SK-N-SH (cell line): ENCODE results near the gene DPH6. TPM values are rescaled to one million over a fixed set of nuclear protein-coding genes. Genes with fewer than 3 reads are reported as not detected.

Experiments used
- CTCF ChIA-PET: fragments of 300-600, 350-600 bp; formaldehyde crosslinking; extraction: SDS; loops from one replicate; lab custom pipeline; 2021; lab: Yijun Ruan, JAX
- POLR2A ChIA-PET: fragments of 350-600 bp; sonication (Branson Sonifier 250); formaldehyde crosslinking; extraction: SDS; loops from one replicate; lab custom pipeline; 2020; ENCODE audit warnings: antibody characterized with exemption, inconsistent platforms; lab: Yijun Ruan, JAX
- DNase-seq: peaks from one replicate; pipeline ENCODE4 v3.0.0; 2012
- H2AFZ ChIP-seq: fragments of 200-600 bp; sonication (generic); 2 replicates; pipeline ENCODE4 v1.8.1; 2016; ENCODE audit warnings: antibody characterized with exemption, mild to moderate bottlenecking, low read depth
- H3F3A ChIP-seq: fragments of 200-600 bp; sonication (generic); replicated peaks from 2 replicates; pipeline ENCODE3; 2016; ENCODE audit warnings: antibody characterized with exemption, mild to moderate bottlenecking; ENCODE audit not compliant: insufficient read depth
- H3K27ac ChIP-seq, 2 experiments: fragments of 200-500 bp in 1 of 2; fragments of 200-600 bp in 1 of 2; sonication (Bioruptor generic) in 1 of 2; sonication (generic), shearing (Covaris generic) in 1 of 2; 2 replicates each; pipeline versions ENCODE4 v1.5.1 to v1.6.1; 2014 to 2016; ENCODE audit warnings: low read depth in 2 of 2, inconsistent platforms in 1 of 2, low read length in 1 of 2, mild to moderate bottlenecking in 1 of 2, mixed read lengths in 1 of 2
- H3K27me3 ChIP-seq: fragments of 200-600 bp; sonication (generic), shearing (Covaris generic); 2 replicates; pipeline ENCODE4 v1.6.1; 2016; ENCODE audit warnings: mixed run types; ENCODE audit not compliant: insufficient read depth
- H3K36me3 ChIP-seq, 2 experiments: fragments of 200-500 bp in 1 of 2; fragments of 200-600 bp in 1 of 2; sonication (Bioruptor generic) in 1 of 2; sonication (generic) in 1 of 2; replicated peaks in 1 of 2; 2 replicates each; pipeline versions ENCODE3 to v1.5.1; 2014 to 2016; ENCODE audit warnings: low read length in 1 of 2, mild to moderate bottlenecking in 1 of 2; ENCODE audit not compliant: insufficient read depth in 2 of 2, control insufficient read depth in 1 of 2
- H3K4me1 ChIP-seq, 2 experiments: fragments of 200-500 bp in 1 of 2; fragments of 200-600 bp in 1 of 2; sonication (Bioruptor generic) in 1 of 2; sonication (generic), shearing (Covaris generic) in 1 of 2; 2 replicates each; pipeline versions ENCODE4 v1.5.1 to v1.6.1; 2014 to 2016; ENCODE audit warnings: low read depth in 1 of 2, low read length in 1 of 2, mixed run types in 1 of 2; ENCODE audit not compliant: insufficient read depth in 2 of 2, control insufficient read depth in 1 of 2
- H3K4me2 ChIP-seq: fragments of 200-600 bp; sonication (generic), shearing (Covaris generic); 2 replicates; pipeline ENCODE4 v1.6.1; 2017; ENCODE audit warnings: mixed run types
- H3K4me3 ChIP-seq, 2 experiments: fragments of 200-500 bp in 1 of 2; fragments of 200-600 bp in 1 of 2; sonication (Bioruptor generic) in 1 of 2; sonication (generic), shearing (Covaris generic) in 1 of 2; 2 replicates each; pipeline versions ENCODE4 v1.5.1 to v1.8.1; 2014 to 2016; ENCODE audit warnings: low read depth in 2 of 2, inconsistent platforms in 1 of 2, low read length in 1 of 2, mild to moderate bottlenecking in 1 of 2, mixed read lengths in 1 of 2, moderate library complexity in 1 of 2
- H3K79me2 ChIP-seq: fragments of 200-600 bp; sonication (generic); 2 replicates; pipeline ENCODE4 v1.8.1; 2017; ENCODE audit warnings: mild to moderate bottlenecking; ENCODE audit not compliant: insufficient read depth
- H3K9ac ChIP-seq: fragments of 200-600 bp; sonication (generic); 2 replicates; pipeline ENCODE4 v1.6.1; 2017; ENCODE audit warnings: mixed run types
- H3K9me2 ChIP-seq: fragments of 200-600 bp; sonication (generic); 2 replicates; pipeline ENCODE4 v1.6.1; 2017; ENCODE audit warnings: mixed run types
- H3K9me3 ChIP-seq: fragments of 200-600 bp; sonication (generic); 2 replicates; pipeline ENCODE4 v1.6.1; 2017; ENCODE audit warnings: mixed run types, mild to moderate bottlenecking, moderate library complexity
- H4K20me1 ChIP-seq: fragments of 200-600 bp; sonication (generic); 2 replicates; pipeline ENCODE4 v1.6.1; 2017; ENCODE audit warnings: mild to moderate bottlenecking, mixed run types; ENCODE audit not compliant: insufficient read depth
- EP300 ChIP-seq, 2 experiments: IDR thresholded peaks; 2 replicates each; pipeline versions ENCODE4 v1.4.0 to v1.6.1; 2012; ENCODE audit warnings: borderline replicate concordance in 1 of 2, low read depth in 1 of 2, low read length in 1 of 2
- FOSL2 ChIP-seq: IDR thresholded peaks from 2 replicates; pipeline ENCODE4 v1.4.0; 2012; ENCODE audit warnings: low read depth, mild to moderate bottlenecking, moderate library complexity, borderline replicate concordance
- GABPA ChIP-seq: IDR thresholded peaks from 2 replicates; pipeline ENCODE4 v1.4.0; 2012; ENCODE audit warnings: low read depth, mild to moderate bottlenecking
- GATA2 ChIP-seq: sonication (generic); formaldehyde crosslinking; IDR thresholded peaks from 2 replicates; pipeline ENCODE4 v1.5.0; 2020; ENCODE audit warnings: mild to moderate bottlenecking, missing genetic modification reagents
- JUND ChIP-seq: IDR thresholded peaks from 2 replicates; pipeline ENCODE4 v1.4.0; 2012
- MEF2A ChIP-seq: IDR thresholded peaks from 2 replicates; pipeline ENCODE4 v1.4.0; 2012; ENCODE audit warnings: low read depth, borderline replicate concordance
- MXI1 ChIP-seq: IDR thresholded peaks from 2 replicates; pipeline ENCODE4 v1.6.1; 2012; ENCODE audit warnings: mild to moderate bottlenecking, low read depth, low read length, improper control_type of control experiment
- NFIC ChIP-seq: IDR thresholded peaks from 2 replicates; pipeline ENCODE4 v1.4.0; 2012; ENCODE audit warnings: borderline replicate concordance
- NRF1 ChIP-seq: IDR thresholded peaks from 2 replicates; pipeline ENCODE4 v1.6.1; 2012; ENCODE audit warnings: low read depth, mild to moderate bottlenecking, low read length
- POLR2AphosphoS5 ChIP-seq: IDR thresholded peaks from 2 replicates; pipeline ENCODE4 v1.6.1; 2012; ENCODE audit warnings: low read depth, low read length
- RCOR1 ChIP-seq: fragments of 150-350 bp; IDR thresholded peaks from 2 replicates; pipeline ENCODE4 v1.6.1; 2017; ENCODE audit warnings: antibody characterized with exemption, low read length
- RFX5 ChIP-seq: IDR thresholded peaks from 2 replicates; pipeline ENCODE4 v1.6.1; 2012; ENCODE audit warnings: mild to moderate bottlenecking, improper control_type of control experiment, low read length
- RXRA ChIP-seq: IDR thresholded peaks from 2 replicates; pipeline ENCODE4 v1.4.0; 2012; ENCODE audit warnings: low read depth, mild to moderate bottlenecking, borderline replicate concordance
- SIN3A ChIP-seq: IDR thresholded peaks from 2 replicates; pipeline ENCODE4 v1.6.1; 2012; ENCODE audit warnings: low read depth, mild to moderate bottlenecking, low read length, moderate library complexity, borderline replicate concordance
- TCF12 ChIP-seq: IDR thresholded peaks from 2 replicates; pipeline ENCODE4 v1.4.0; 2012
- TEAD4 ChIP-seq: IDR thresholded peaks from 2 replicates; pipeline ENCODE4 v1.4.0; 2012; ENCODE audit warnings: mild to moderate bottlenecking, borderline replicate concordance; ENCODE audit not compliant: insufficient read depth
- YY1 ChIP-seq: IDR thresholded peaks from 2 replicates; pipeline ENCODE4 v1.4.0; 2012; ENCODE audit warnings: low read depth, mild to moderate bottlenecking
- WGBS: methylation state at CpG from one replicate; pipeline ENCODE4 v1.1.6; 2017; ENCODE audit warnings: low lambda C conversion rate; 5-methylcytosine and 5-hydroxymethylcytosine counted together
- polyA plus RNA-seq, 3 experiments: library from polyadenylated mRNA; depleted of rRNA; stranded (reverse); fragments of >200 nt; gene quantifications; 2 replicates each; pipeline ENCODE4 v1.2.3, GENCODE V29; 2012
- TF ChIP-seq, protein P1 (sequence below): IDR thresholded peaks from 2 replicates; pipeline ENCODE4; 2012
- TF ChIP-seq, protein P2 (sequence below): IDR thresholded peaks from 2 replicates; pipeline ENCODE4 v1.6.1; 2012; ENCODE audit warnings: mild to moderate bottlenecking, low read depth, low read length, moderate library complexity
- TF ChIP-seq, protein P3 (sequence below): IDR thresholded peaks from 2 replicates; pipeline ENCODE4 v1.4.0; 2012; ENCODE audit warnings: low read depth
- TF ChIP-seq, protein P4 (sequence below): fragments of 150-350 bp; IDR thresholded peaks from 2 replicates; pipeline ENCODE4 v1.6.1; 2017; ENCODE audit warnings: antibody characterized with exemption, low read length, low read depth, borderline replicate concordance
- TF ChIP-seq, protein P5 (sequence below): IDR thresholded peaks from 2 replicates; pipeline ENCODE4 v1.4.0; 2012; ENCODE audit warnings: low read depth, borderline replicate concordance
- TF ChIP-seq, protein P6 (sequence below): fragments of 150-350 bp; IDR thresholded peaks from 2 replicates; pipeline ENCODE4 v1.6.1; 2016; ENCODE audit warnings: mild to moderate bottlenecking, low read depth, low read length

Gene DPH6
- polyA plus RNA-seq, 1 of the 3 experiments (the other 2 are of a cell fraction), result 15.7 TPM

DNA sequence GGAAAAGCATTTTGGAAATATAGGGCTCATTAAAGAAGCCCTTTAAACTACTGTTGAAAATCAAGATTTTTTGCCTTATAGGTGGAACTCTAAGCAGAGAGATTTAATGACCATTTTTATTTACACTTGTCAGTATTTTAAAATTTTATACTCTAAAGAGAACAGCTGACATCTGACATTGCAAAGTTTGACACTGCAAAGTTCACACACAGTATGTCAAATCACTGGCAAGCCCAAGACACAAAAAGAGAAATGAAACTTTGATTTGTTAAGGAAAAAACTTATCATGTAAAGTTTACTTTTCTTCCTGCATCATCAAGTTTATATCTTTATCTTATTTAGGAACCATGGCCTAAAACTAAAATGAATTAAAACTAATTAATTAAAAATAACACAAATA, 40.2 kb downstream of the DPH6 start:
- no peaks in the 10 kb centered on the region for H3F3A ChIP-seq
- H3K4me2 ChIP-seq, result no peak overlapping the region
- no peaks in the 10 kb centered on the region for H3K9me3 ChIP-seq
- no peak for DNase-seq
- ChIA-PET POLR2A (no interaction called here), CTCF (interaction anchor here (0.8 to 0.9 kb wide), 2 partner anchors 9 to 14 kb away, joined by 3 to 5 read pairs; no protein-coding TSS in a partner anchor)
- H3K4me3 ChIP-seq, result no peak overlapping the region
- H2AFZ ChIP-seq, result no peak overlapping the region
- no peaks in the 10 kb centered on the region for H3K79me2 ChIP-seq
- no peaks in the 10 kb centered on the region for H3K9me2 ChIP-seq
- no peaks in the 10 kb centered on the region for H4K20me1 ChIP-seq
- no peak for TF ChIP-seq POLR2AphosphoS5
- no peak for TF ChIP-seq TCF12
- no peak for TF ChIP-seq MXI1
- TF ChIP-seq, protein P1, sequence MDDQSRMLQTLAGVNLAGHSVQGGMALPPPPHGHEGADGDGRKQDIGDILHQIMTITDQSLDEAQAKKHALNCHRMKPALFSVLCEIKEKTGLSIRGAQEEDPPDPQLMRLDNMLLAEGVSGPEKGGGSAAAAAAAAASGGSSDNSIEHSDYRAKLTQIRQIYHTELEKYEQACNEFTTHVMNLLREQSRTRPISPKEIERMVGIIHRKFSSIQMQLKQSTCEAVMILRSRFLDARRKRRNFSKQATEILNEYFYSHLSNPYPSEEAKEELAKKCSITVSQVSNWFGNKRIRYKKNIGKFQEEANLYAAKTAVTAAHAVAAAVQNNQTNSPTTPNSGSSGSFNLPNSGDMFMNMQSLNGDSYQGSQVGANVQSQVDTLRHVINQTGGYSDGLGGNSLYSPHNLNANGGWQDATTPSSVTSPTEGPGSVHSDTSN, result no peak
- no peak for TF ChIP-seq JUND
- no peak for TF ChIP-seq NFIC
- TF ChIP-seq MEF2A, result no peak
- no peak for TF ChIP-seq YY1
- TF ChIP-seq NRF1, result no peak
- TF ChIP-seq RXRA, result no peak
- TF ChIP-seq GABPA, result no peak
- no peak for TF ChIP-seq RFX5
- TF ChIP-seq, protein P2, sequence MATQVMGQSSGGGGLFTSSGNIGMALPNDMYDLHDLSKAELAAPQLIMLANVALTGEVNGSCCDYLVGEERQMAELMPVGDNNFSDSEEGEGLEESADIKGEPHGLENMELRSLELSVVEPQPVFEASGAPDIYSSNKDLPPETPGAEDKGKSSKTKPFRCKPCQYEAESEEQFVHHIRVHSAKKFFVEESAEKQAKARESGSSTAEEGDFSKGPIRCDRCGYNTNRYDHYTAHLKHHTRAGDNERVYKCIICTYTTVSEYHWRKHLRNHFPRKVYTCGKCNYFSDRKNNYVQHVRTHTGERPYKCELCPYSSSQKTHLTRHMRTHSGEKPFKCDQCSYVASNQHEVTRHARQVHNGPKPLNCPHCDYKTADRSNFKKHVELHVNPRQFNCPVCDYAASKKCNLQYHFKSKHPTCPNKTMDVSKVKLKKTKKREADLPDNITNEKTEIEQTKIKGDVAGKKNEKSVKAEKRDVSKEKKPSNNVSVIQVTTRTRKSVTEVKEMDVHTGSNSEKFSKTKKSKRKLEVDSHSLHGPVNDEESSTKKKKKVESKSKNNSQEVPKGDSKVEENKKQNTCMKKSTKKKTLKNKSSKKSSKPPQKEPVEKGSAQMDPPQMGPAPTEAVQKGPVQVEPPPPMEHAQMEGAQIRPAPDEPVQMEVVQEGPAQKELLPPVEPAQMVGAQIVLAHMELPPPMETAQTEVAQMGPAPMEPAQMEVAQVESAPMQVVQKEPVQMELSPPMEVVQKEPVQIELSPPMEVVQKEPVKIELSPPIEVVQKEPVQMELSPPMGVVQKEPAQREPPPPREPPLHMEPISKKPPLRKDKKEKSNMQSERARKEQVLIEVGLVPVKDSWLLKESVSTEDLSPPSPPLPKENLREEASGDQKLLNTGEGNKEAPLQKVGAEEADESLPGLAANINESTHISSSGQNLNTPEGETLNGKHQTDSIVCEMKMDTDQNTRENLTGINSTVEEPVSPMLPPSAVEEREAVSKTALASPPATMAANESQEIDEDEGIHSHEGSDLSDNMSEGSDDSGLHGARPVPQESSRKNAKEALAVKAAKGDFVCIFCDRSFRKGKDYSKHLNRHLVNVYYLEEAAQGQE, result no peak
- TF ChIP-seq RCOR1, result no peak
- TF ChIP-seq EP300 (IDR thresholded peaks at IDR 0.05; ENCODE audit: borderline replicate concordance in 1 of 2, low read depth in 1 of 2, low read length in 1 of 2), result no peak
- TF ChIP-seq, protein P3, sequence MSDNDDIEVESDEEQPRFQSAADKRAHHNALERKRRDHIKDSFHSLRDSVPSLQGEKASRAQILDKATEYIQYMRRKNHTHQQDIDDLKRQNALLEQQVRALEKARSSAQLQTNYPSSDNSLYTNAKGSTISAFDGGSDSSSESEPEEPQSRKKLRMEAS, result no peak
- H3K27me3 ChIP-seq, result no peaks in the 10 kb centered on the region
- no peaks in the 10 kb centered on the region for H3K36me3 ChIP-seq
- H3K9ac ChIP-seq, result no peak overlapping the region
- peaks cover 6 to 23% of the 10 kb centered on the region in 2 experiments; a peak in 3 of 4 replicates for H3K4me1 ChIP-seq
- H3K27ac ChIP-seq, result no peak overlapping the region

DNA sequence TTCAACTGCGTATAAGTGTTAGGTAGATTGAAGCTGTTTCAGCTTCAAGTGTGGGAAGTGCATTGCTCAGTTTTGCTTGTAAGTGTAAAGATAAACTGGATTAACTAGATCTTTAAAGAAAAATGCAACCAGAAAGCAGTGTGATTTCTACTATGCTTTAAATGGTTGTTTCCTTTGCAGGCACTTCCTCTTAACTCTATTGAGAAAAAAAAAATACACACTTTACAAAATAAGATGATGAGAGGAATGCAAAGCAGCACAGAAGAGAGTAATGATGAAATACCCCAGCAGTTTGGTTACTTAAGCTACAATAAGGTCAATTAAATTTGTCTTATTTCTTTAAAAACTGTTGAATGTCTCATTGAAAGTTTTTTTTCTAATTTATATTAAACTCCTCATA, 40.8 kb downstream of the DPH6 start:
- no peaks in the 10 kb centered on the region for H3K9me3 ChIP-seq
- TF ChIP-seq FOSL2 (no peak), GATA2 (CRISPR knock-in tag) (no peak), SIN3A (no peak), MEF2A (no peak), TEAD4 (no peak), EP300 (IDR thresholded peaks at IDR 0.05; ENCODE audit: borderline replicate concordance in 1 of 2, low read depth in 1 of 2, low read length in 1 of 2) (no peak)
- TF ChIP-seq, protein P4, sequence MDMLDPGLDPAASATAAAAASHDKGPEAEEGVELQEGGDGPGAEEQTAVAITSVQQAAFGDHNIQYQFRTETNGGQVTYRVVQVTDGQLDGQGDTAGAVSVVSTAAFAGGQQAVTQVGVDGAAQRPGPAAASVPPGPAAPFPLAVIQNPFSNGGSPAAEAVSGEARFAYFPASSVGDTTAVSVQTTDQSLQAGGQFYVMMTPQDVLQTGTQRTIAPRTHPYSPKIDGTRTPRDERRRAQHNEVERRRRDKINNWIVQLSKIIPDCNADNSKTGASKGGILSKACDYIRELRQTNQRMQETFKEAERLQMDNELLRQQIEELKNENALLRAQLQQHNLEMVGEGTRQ, result no peak
- TF ChIP-seq, protein P5, sequence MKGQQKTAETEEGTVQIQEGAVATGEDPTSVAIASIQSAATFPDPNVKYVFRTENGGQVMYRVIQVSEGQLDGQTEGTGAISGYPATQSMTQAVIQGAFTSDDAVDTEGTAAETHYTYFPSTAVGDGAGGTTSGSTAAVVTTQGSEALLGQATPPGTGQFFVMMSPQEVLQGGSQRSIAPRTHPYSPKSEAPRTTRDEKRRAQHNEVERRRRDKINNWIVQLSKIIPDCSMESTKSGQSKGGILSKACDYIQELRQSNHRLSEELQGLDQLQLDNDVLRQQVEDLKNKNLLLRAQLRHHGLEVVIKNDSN, result no peak
- TF ChIP-seq, protein P6, sequence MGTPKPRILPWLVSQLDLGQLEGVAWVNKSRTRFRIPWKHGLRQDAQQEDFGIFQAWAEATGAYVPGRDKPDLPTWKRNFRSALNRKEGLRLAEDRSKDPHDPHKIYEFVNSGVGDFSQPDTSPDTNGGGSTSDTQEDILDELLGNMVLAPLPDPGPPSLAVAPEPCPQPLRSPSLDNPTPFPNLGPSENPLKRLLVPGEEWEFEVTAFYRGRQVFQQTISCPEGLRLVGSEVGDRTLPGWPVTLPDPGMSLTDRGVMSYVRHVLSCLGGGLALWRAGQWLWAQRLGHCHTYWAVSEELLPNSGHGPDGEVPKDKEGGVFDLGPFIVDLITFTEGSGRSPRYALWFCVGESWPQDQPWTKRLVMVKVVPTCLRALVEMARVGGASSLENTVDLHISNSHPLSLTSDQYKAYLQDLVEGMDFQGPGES, result no peak
- no peak overlapping the region for H3K9ac ChIP-seq
- H3K4me1 ChIP-seq, result peaks cover 6 to 23% of the 10 kb centered on the region in 2 experiments; a peak in 3 of 4 replicates
- H3K9me2 ChIP-seq, result no peaks in the 10 kb centered on the region
- no peak overlapping the region for H3K4me3 ChIP-seq
- H2AFZ ChIP-seq, result no peak overlapping the region
- no peaks in the 10 kb centered on the region for H4K20me1 ChIP-seq
- CTCF ChIA-PET, result no interaction called here
- no peaks in the 10 kb centered on the region for H3F3A ChIP-seq
- no peaks in the 10 kb centered on the region for H3K36me3 ChIP-seq
- POLR2A ChIA-PET, result no interaction called here
- no peak for DNase-seq
- no peaks in the 10 kb centered on the region for H3K27me3 ChIP-seq
- no peak overlapping the region for H3K4me2 ChIP-seq
- WGBS, result 88% methylated on average over 1 of the region's 1 CpG
- peak overlapping the region in 1 of 2 experiments; percentile 34; a peak in 1 of 4 replicates for H3K27ac ChIP-seq
- H3K79me2 ChIP-seq, result no peaks in the 10 kb centered on the region
